Brain microvascular endothelial cell (primary cell): ENCODE results near the gene TLL1.

Source experiments
- DNase-seq: peaks from one replicate; pipeline ENCODE4 v3.0.0-alpha.2; 2020
- H3K27ac ChIP-seq: fragments of 250-450 bp; sonication (Bioruptor Pico); 2 replicates; pipeline ENCODE4 v1.5.1; 2020; ENCODE audit warnings: mild to moderate bottlenecking, moderate library complexity
- H3K27me3 ChIP-seq: fragments of 250-450 bp; sonication (Bioruptor Pico); replicated peaks from 2 replicates; pipeline ENCODE4 v1.5.1; 2020; ENCODE audit warnings: mild to moderate bottlenecking
- H3K36me3 ChIP-seq: fragments of 250-450 bp; sonication (Bioruptor Pico); replicated peaks from 2 replicates; pipeline ENCODE4 v1.5.1; 2020; ENCODE audit warnings: mild to moderate bottlenecking
- H3K4me3 ChIP-seq: 2 replicates; pipeline ENCODE4 v1.5.1; 2011; ENCODE audit warnings: low read depth, mild to moderate bottlenecking, control low read depth, low read length, moderate library complexity
- CTCF ChIP-seq: IDR thresholded peaks from 2 replicates; pipeline ENCODE4 v1.5.1; 2011; ENCODE audit warnings: low read depth, mild to moderate bottlenecking, moderate library complexity, low read length, control low read depth, inconsistent platforms; ENCODE audit errors: missing control alignments
- in situ Hi-C: cut with HindIII; loops from 2 replicates; pipeline ENCODE4 v1.10.0; 2017; ENCODE audit warnings: low sequenced_read_pairs, low pct_ligation_motif_present

The TLL1 gene

GRCh38 chr4:166078383-166078782 is 205.3 kb downstream of the TLL1 start:
- no peak for TF ChIP-seq CTCF
- no peak overlapping the region for H3K27ac ChIP-seq
- H3K36me3 ChIP-seq: no peaks in the 10 kb centered on the region
- DNase-seq: no peak
- in situ Hi-C loops: loop anchor here (25.0 kb wide), 1 partner anchor 541 kb away; no protein-coding TSS in a partner anchor
- no peak overlapping the region for H3K4me3 ChIP-seq
- no peaks in the 10 kb centered on the region for H3K27me3 ChIP-seq

- in situ Hi-C loops: loop anchor here (25.0 kb wide), 1 partner anchor 542 kb away; no protein-coding TSS in a partner anchor
- no peak overlapping the region for H3K27ac ChIP-seq
- no peaks in the 10 kb centered on the region for H3K27me3 ChIP-seq
- H3K4me3 ChIP-seq: no peak overlapping the region
- no peak for TF ChIP-seq CTCF
- H3K36me3 ChIP-seq: no peaks in the 10 kb centered on the region
- peak; percentile 20 for DNase-seq
These were observed 205.9 kb downstream of the TLL1 start for GRCh38 chr4:166078955-166079354.

GRCh38 chr4:166087569-166087968 is 214.5 kb downstream of the TLL1 start:
- in situ Hi-C loops: loop anchor here (25.0 kb wide), 1 partner anchor 550 kb away; no protein-coding TSS in a partner anchor
- no peak overlapping the region for H3K4me3 ChIP-seq
- H3K36me3 ChIP-seq: no peaks in the 10 kb centered on the region
- TF ChIP-seq CTCF: no peak
- no peaks in the 10 kb centered on the region for H3K27me3 ChIP-seq
- no peak overlapping the region for H3K27ac ChIP-seq
- no peak for DNase-seq

- in situ Hi-C loops: loop anchor here (25.0 kb wide), 1 partner anchor 551 kb away; no protein-coding TSS in a partner anchor
- TF ChIP-seq CTCF: no peak
- Histone ChIP-seq H3K4me3 (no peak overlapping the region), H3K27me3 (no peaks in the 10 kb centered on the region), H3K27ac (no peak overlapping the region), H3K36me3 (no peaks in the 10 kb centered on the region)
- DNase-seq: no peak
These were observed 215.5 kb downstream of the TLL1 start for GRCh38 chr4:166088576-166088975.

- no peak for TF ChIP-seq CTCF
- no peak for DNase-seq
- Histone ChIP-seq H3K27me3 (no peaks in the 10 kb centered on the region), H3K4me3 (no peak overlapping the region), H3K27ac (no peak overlapping the region), H3K36me3 (no peaks in the 10 kb centered on the region)
- in situ Hi-C loops: loop anchor here (25.0 kb wide), 1 partner anchor 554 kb away; no protein-coding TSS in a partner anchor
These were observed 218.1 kb downstream of the TLL1 start for GRCh38 chr4:166091146-166091545.

GRCh38 chr4:166091912-166092510 is 219.0 kb downstream of the TLL1 start:
- Histone ChIP-seq H3K36me3 (no peaks in the 10 kb centered on the region), H3K27ac (no peak overlapping the region), H3K27me3 (no peaks in the 10 kb centered on the region), H3K4me3 (no peak overlapping the region)
- in situ Hi-C loops: loop anchor here (25.0 kb wide), 1 partner anchor 555 kb away; no protein-coding TSS in a partner anchor
- peak; percentile 56 for TF ChIP-seq CTCF
- DNase-seq: peak; percentile 15
